OCI-LY3 (cell line): ENCODE data around the gene VWA3A.
A peak's percentile ranks its signal among the peaks of the same experiment; 100 is the strongest.
"Not testable (repeated sequence)": the region's sequence is repeated elsewhere in the genome, so short reads cannot be mapped to it uniquely, and the experiment has no call there.

Experiments used
- H2AFZ ChIP-seq: fragments of 200-600, 300-600 bp; shearing (Covaris generic); 2 replicates; pipeline ENCODE4 v1.6.0; 2014; ENCODE audit warnings: antibody characterized with exemption, low read depth, low read length
- H3K27ac ChIP-seq: fragments of 200-600, 300-600 bp; sonication (generic); 2 replicates; pipeline ENCODE4 v1.5.1; 2014; ENCODE audit warnings: mild to moderate bottlenecking, low read length, moderate library complexity, mixed read lengths
- H3K27me3 ChIP-seq: fragments of 200-600, 300-600 bp; sonication (generic); 2 replicates; pipeline ENCODE4 v1.6.1; 2014; ENCODE audit warnings: low read depth, low read length, mixed read lengths
- H3K36me3 ChIP-seq: fragments of 200-600, 300-600 bp; sonication (generic); replicated peaks from 2 replicates; pipeline ENCODE3; 2014; ENCODE audit warnings: low read depth, low read length, mixed read lengths
- H3K4me1 ChIP-seq: fragments of 300-600, 200-600 bp; sonication (generic); 2 replicates; pipeline ENCODE4 v1.6.1; 2014; ENCODE audit warnings: low read length, mixed read lengths
- H3K4me2 ChIP-seq: fragments of 200-600, 300-600 bp; sonication (generic); 2 replicates; pipeline ENCODE4 v1.6.1; 2014; ENCODE audit warnings: low read length, mixed read lengths
- H3K4me3 ChIP-seq: fragments of 300-600, 200-600 bp; sonication (generic); 2 replicates; pipeline ENCODE4 v1.5.1; 2014; ENCODE audit warnings: antibody characterized with exemption, mild to moderate bottlenecking, low read length, moderate library complexity
- H3K79me2 ChIP-seq: fragments of 300-600, 200-600 bp; shearing (Covaris generic); 2 replicates; pipeline ENCODE4 v1.6.1; 2014; ENCODE audit warnings: mild to moderate bottlenecking, low read length, mixed read lengths
- H3K9ac ChIP-seq: fragments of 300-600, 200-600 bp; shearing (Covaris generic); 2 replicates; pipeline ENCODE4 v1.6.0; 2014; ENCODE audit warnings: mild to moderate bottlenecking, low read length, moderate library complexity
- H3K9me3 ChIP-seq: fragments of 200-600, 300-600 bp; shearing (Covaris generic); 2 replicates; pipeline ENCODE4 v1.6.1; 2014; ENCODE audit warnings: low read length, mixed read lengths; ENCODE audit not compliant: insufficient read depth
- H4K20me1 ChIP-seq: fragments of 200-600, 300-600 bp; sonication (generic); 2 replicates; pipeline ENCODE4 v1.6.1; 2016; ENCODE audit warnings: low read length, mixed read lengths; ENCODE audit not compliant: insufficient read depth
- CTCF ChIP-seq: fragments of 200-600, 300-600 bp; sonication (generic); IDR thresholded peaks from 2 replicates; pipeline ENCODE4 v1.5.1; 2014; ENCODE audit warnings: antibody characterized with exemption, low read length, low read depth
- EZH2phosphoT487 ChIP-seq: fragments of 200-600 bp; shearing (Covaris generic); IDR thresholded peaks from 2 replicates; pipeline ENCODE4 v1.6.1; 2018; ENCODE audit warnings: antibody characterized with exemption, mixed run types, low read depth

Gene VWA3A

GRCh38 chr16:22123146-22123545, 30.8 kb downstream of the VWA3A start:
- no peak overlapping the region for H3K4me2 ChIP-seq
- H3K9me3 ChIP-seq, result no peaks in the 10 kb centered on the region
- H3K4me1 ChIP-seq, result no peaks in the 10 kb centered on the region
- no peak overlapping the region for H3K9ac ChIP-seq
- no peak overlapping the region for H3K27ac ChIP-seq
- peaks cover 6% of the 10 kb centered on the region; the same call in 1 of the 2 replicates for H3K27me3 ChIP-seq
- no peak overlapping the region for H2AFZ ChIP-seq
- no peaks in the 10 kb centered on the region for H3K36me3 ChIP-seq
- no peaks in the 10 kb centered on the region for H3K79me2 ChIP-seq
- no peaks in the 10 kb centered on the region for H4K20me1 ChIP-seq
- no peak for TF ChIP-seq EZH2phosphoT487
- peak; percentile 28; the same call in 1 of the 2 replicates for TF ChIP-seq CTCF
- no peak overlapping the region for H3K4me3 ChIP-seq

DNA sequence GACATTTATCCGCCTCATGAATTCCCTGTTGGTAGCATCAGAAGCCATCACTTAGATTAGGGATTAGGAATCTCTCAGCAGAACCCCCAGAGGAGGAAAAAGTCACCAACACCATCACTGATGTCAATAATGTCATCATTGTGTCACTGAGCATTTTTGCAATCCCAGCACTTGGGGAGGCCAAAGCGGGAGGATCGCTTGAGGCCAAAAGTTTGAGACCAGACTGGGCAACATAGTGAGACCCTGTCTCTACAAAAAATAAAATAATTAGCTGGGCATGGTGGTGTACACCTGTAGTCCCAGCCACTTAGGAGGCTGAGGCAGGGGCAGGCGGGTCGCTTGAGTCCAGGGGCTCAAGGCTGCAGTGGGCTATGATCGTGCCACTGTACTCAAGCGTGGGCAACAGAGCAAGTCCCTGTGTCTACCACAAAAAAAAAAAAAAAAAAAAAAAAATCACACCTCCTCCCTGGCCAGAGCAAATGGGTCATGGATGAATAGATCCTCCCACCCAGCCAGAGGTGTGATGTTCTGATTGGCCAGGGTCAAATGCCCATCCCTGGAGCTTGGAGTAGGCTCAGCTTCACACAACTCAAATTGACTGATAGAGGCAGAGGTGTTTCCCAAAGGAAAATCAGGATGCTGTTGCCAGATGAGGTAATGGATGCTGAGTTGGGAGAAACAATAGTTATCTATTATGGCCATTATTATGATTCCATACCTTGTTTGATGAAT, 31.6 kb downstream of the VWA3A start:
- Histone ChIP-seq H2AFZ (no peak overlapping the region), H3K27me3 (peaks cover 6% of the 10 kb centered on the region; the same call in 1 of the 2 replicates), H3K4me2 (no peak overlapping the region), H4K20me1 (no peaks in the 10 kb centered on the region), H3K9me3 (no peaks in the 10 kb centered on the region), H3K79me2 (no peaks in the 10 kb centered on the region), H3K27ac (no peak overlapping the region), H3K36me3 (no peaks in the 10 kb centered on the region), H3K9ac (no peak overlapping the region), H3K4me3 (no peak overlapping the region), H3K4me1 (no peaks in the 10 kb centered on the region)
- TF ChIP-seq EZH2phosphoT487, result no peak
- TF ChIP-seq CTCF, result no peak

- Histone ChIP-seq H3K36me3 (no peaks in the 10 kb centered on the region), H3K79me2 (no peaks in the 10 kb centered on the region), H3K27ac (no peak overlapping the region), H3K9me3 (no peaks in the 10 kb centered on the region), H3K4me3 (no peak overlapping the region), H2AFZ (no peak overlapping the region), H3K4me2 (no peak overlapping the region), H4K20me1 (no peaks in the 10 kb centered on the region), H3K9ac (no peak overlapping the region), H3K27me3 (peaks cover 6% of the 10 kb centered on the region; the same call in 1 of the 2 replicates), H3K4me1 (no peaks in the 10 kb centered on the region)
- no peak for TF ChIP-seq CTCF
- no peak for TF ChIP-seq EZH2phosphoT487
Measured at GRCh38 chr16:22124583-22125284, 32.4 kb downstream of the VWA3A start.

- Histone ChIP-seq H3K4me2 (no peak overlapping the region), H3K9me3 (no peaks in the 10 kb centered on the region), H3K4me1 (no peaks in the 10 kb centered on the region), H3K27ac (no peak overlapping the region), H3K36me3 (no peaks in the 10 kb centered on the region), H3K79me2 (no peaks in the 10 kb centered on the region), H3K9ac (no peak overlapping the region), H3K4me3 (no peak overlapping the region), H3K27me3 (peaks cover 6% of the 10 kb centered on the region; the same call in 1 of the 2 replicates), H2AFZ (no peak overlapping the region), H4K20me1 (no peaks in the 10 kb centered on the region)
- TF ChIP-seq CTCF (no peak), EZH2phosphoT487 (no peak)
Measured at GRCh38 chr16:22126037-22126558, 33.8 kb downstream of the VWA3A start.

- H3K27ac ChIP-seq, result not testable (repeated sequence)
Measured at GRCh38 chr16:22128537-22128936, 36.2 kb downstream of the VWA3A start.

More at GRCh38 chr16:22128537-22128936, 36.2 kb downstream of the VWA3A start:
- not testable (repeated sequence) for H3K79me2 ChIP-seq, H3K27me3 ChIP-seq, H3K36me3 ChIP-seq, H3K9ac ChIP-seq, H3K4me2 ChIP-seq, H2AFZ ChIP-seq, H3K4me1 ChIP-seq, H3K4me3 ChIP-seq, H3K9me3 ChIP-seq, H4K20me1 ChIP-seq
